Activated B cell treated with CpG ODN at 0.5 μM for 24 hours (primary cell): ENCODE data around the gene ELAPOR1. TPM values are rescaled to one million over a fixed set of nuclear protein-coding genes. Genes with fewer than 3 reads are reported as not detected.
A peak's percentile ranks its signal among the peaks of the same experiment; 100 is the strongest.

Experiments
- ATAC-seq: fragments of 200-7000 bp; cut with Tn5 transposase; one replicate; pipeline ENCODE4 v1.10.0; 2021; ENCODE audit warnings: low read depth, mild to moderate bottlenecking, moderate library complexity
- CTCF ChIA-PET: fragments of 350-600 bp; sonication (Branson Sonifier 250); formaldehyde crosslinking; loops from one replicate; lab custom pipeline; 2021; ENCODE audit warnings: antibody characterized with exemption; lab: Charles Lee
- POLR2A ChIA-PET: fragments of 350-600 bp; sonication (Branson Sonifier 250); formaldehyde crosslinking; loops from one replicate; lab custom pipeline; 2021; ENCODE audit warnings: antibody characterized with exemption; lab: Charles Lee
- DNase-seq: peaks from one replicate; pipeline ENCODE4 v3.0.0; 2022
- H3K27ac Mint-ChIP-seq: one replicate; pipeline ENCODE4 v1.8.0; 2020; ENCODE audit warnings: mixed read lengths
- H3K27me3 Mint-ChIP-seq: one replicate; pipeline ENCODE4 v1.8.0; 2021; ENCODE audit warnings: mixed read lengths
- H3K36me3 Mint-ChIP-seq: one replicate; pipeline ENCODE4 v1.8.0; 2021; ENCODE audit warnings: low read depth, mixed read lengths
- H3K4me1 Mint-ChIP-seq: one replicate; pipeline ENCODE4 v1.8.0; 2021; ENCODE audit warnings: mixed read lengths
- H3K4me3 Mint-ChIP-seq: one replicate; pipeline ENCODE4 v1.8.0; 2020; ENCODE audit warnings: mild to moderate bottlenecking, mixed read lengths
- H3K9me3 Mint-ChIP-seq: one replicate; pipeline ENCODE4 v1.8.0; 2020; ENCODE audit warnings: mixed read lengths
- intact Hi-C: fragments of 100-400 bp; cut with micrococcal nuclease; formaldehyde crosslinking; loops from one replicate; pipeline ENCODE4 v1.15.1; 2024
- total RNA-seq: library from RNA; stranded (reverse); gene quantifications from 2 replicates; pipeline ENCODE4 v1.2.3, GENCODE V29; 2022
- TF ChIP-seq, protein P1 (sequence below): fragments of 200-600 bp; IDR thresholded peaks from one replicate; pipeline ENCODE4 v1.8.0; 2022; ENCODE audit warnings: antibody characterized with exemption, mild to moderate bottlenecking

Gene ELAPOR1
- total RNA-seq, 1 donor from 2014 or later: 0.38 TPM

- TF ChIP-seq, protein P1, sequence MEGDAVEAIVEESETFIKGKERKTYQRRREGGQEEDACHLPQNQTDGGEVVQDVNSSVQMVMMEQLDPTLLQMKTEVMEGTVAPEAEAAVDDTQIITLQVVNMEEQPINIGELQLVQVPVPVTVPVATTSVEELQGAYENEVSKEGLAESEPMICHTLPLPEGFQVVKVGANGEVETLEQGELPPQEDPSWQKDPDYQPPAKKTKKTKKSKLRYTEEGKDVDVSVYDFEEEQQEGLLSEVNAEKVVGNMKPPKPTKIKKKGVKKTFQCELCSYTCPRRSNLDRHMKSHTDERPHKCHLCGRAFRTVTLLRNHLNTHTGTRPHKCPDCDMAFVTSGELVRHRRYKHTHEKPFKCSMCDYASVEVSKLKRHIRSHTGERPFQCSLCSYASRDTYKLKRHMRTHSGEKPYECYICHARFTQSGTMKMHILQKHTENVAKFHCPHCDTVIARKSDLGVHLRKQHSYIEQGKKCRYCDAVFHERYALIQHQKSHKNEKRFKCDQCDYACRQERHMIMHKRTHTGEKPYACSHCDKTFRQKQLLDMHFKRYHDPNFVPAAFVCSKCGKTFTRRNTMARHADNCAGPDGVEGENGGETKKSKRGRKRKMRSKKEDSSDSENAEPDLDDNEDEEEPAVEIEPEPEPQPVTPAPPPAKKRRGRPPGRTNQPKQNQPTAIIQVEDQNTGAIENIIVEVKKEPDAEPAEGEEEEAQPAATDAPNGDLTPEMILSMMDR: no peak
- Mint-ChIP-seq H3K4me1 (peaks cover 16% of the 10 kb centered on the region), H3K36me3 (no peaks in the 10 kb centered on the region), H3K27me3 (no peaks in the 10 kb centered on the region), H3K9me3 (no peaks in the 10 kb centered on the region), H3K27ac (no peak overlapping the region), H3K4me3 (no peak overlapping the region)
- ChIA-PET CTCF (no interaction called here), POLR2A (interaction anchor here (0.5 kb wide), 1 partner anchor 44 kb away, joined by 3 read pairs; no protein-coding TSS in a partner anchor)
- ATAC-seq: no peak
- intact Hi-C loops: no loop called here
- no peak for DNase-seq
These were observed 43.0 kb downstream of the ELAPOR1 start for GRCh38 chr1:109156916-109157385.

DNA sequence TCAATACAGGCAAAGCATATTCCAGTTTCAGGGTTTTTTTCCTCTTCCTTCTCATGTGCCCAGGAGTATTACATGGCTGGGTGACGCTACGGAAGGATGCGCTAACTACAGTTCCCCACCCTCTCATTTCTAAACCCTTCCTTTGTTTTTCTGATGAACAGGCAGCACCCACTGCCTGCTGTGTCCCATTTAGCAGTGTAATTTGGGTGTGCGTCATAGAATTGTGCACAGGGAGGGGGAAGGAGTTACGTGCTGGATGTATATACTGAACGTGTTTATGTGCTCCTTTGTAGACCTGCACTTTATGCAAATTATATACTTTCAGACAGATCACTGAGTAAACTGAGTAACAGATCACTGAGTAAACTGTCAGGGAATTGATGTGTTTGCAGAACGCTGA lies 44.5 kb downstream of the ELAPOR1 start:
- no peak overlapping the region for H3K4me3 Mint-ChIP-seq
- POLR2A ChIA-PET: no interaction called here
- intact Hi-C loops: no loop called here
- TF ChIP-seq, protein P1: no peak
- no peaks in the 10 kb centered on the region for H3K36me3 Mint-ChIP-seq
- H3K27ac Mint-ChIP-seq: no peak overlapping the region
- H3K4me1 Mint-ChIP-seq: peaks cover 17% of the 10 kb centered on the region
- DNase-seq (no peak), ATAC-seq (no peak)
- no peaks in the 10 kb centered on the region for H3K9me3 Mint-ChIP-seq
- H3K27me3 Mint-ChIP-seq: no peaks in the 10 kb centered on the region
- CTCF ChIA-PET: no interaction called here

GRCh38 chr1:109159326-109159725 lies 45.4 kb downstream of the ELAPOR1 start:
- TF ChIP-seq, protein P1: no peak
- ChIA-PET CTCF (no interaction called here), POLR2A (interaction anchor here (0.5 kb wide), 1 partner anchor 59 kb away, joined by 6 read pairs; no protein-coding TSS in a partner anchor)
- Mint-ChIP-seq H3K4me1 (peaks cover 17% of the 10 kb centered on the region), H3K9me3 (no peaks in the 10 kb centered on the region), H3K4me3 (no peak overlapping the region), H3K27me3 (no peaks in the 10 kb centered on the region), H3K27ac (no peak overlapping the region), H3K36me3 (no peaks in the 10 kb centered on the region)
- no peak for ATAC-seq
- no peak for DNase-seq
- intact Hi-C loops: no loop called here

DNA sequence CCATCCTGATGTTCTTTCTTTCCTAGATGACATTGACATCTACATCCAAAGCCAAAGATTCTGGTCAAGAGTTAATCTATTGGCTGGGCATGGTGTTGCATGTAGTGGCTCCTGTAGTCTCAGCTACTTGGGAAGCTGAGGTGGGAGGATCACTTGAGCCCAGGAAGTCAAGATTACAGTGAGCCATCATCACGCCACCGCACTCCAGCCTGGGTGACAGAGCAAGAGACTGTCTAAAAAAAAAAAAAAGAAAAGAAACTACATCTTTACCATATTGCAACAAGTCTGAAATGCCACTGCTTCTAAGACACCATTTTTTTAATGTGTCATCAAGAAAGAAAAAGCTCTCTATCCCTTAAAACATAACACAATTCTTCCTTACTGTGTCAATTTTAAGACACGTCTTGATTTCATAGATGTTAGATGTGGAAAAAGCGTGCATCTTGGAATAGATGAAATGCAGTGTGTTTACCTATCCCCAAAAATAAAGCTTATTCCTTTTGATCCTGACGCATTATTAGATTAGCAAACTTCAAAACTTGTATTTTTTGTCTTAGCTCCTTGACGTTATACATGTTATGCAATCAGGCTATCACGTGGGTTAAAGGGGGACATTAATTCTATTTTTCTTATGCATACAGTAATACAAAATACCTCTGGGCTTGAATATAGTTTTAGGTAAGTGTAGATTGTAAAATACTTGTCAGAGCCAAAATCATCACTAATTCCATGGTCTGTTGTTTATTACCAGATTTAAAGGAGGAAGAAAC lies 46.3 kb downstream of the ELAPOR1 start:
- Mint-ChIP-seq H3K4me3 (no peak overlapping the region), H3K36me3 (no peaks in the 10 kb centered on the region), H3K9me3 (no peaks in the 10 kb centered on the region), H3K27me3 (no peaks in the 10 kb centered on the region), H3K4me1 (peaks cover 11% of the 10 kb centered on the region), H3K27ac (no peak overlapping the region)
- intact Hi-C loops: no loop called here
- ATAC-seq: no peak
- DNase-seq: no peak
- CTCF ChIA-PET: no interaction called here
- TF ChIP-seq, protein P1: no peak
- POLR2A ChIA-PET: interaction anchor here (0.5 to 0.6 kb wide), 2 partner anchors 8 to 60 kb away, joined by 6 to 10 read pairs; no protein-coding TSS in a partner anchor

DNA sequence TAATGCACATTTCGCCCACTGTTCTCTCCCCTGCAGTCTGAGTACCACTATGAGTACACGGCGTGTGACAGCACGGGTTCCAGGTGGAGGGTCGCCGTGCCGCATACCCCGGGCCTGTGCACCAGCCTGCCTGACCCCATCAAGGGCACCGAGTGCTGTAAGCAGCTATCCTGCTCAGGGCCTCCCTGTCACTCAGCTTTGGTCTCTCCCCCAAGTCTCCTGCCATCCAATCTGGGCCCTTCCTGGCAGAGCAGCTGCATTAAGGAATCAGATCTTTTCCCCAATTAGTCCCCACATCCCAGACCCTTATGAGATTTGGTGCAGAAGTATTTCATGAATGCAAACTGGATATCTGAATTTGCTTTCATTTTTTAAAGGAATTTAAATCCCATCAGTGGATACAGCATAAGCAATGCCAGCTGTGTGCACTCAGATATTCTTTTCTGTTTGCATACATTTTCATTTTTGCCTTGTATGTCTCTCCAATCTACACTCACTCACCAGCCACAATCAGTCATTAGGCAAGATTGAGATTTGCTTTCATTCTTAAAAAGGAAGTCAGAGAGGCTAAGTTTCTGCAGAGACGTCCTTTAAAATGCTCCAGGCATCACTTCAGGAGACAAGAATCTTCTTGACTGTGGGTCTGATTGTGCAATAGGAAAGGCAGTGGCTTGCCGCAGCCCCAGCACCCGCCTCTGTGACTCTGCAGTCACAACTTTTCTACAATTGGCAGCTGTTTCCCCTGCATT lies 48.1 kb downstream of the ELAPOR1 start:
- CTCF ChIA-PET: no interaction called here

More for the DNA sequence above, 48.1 kb downstream of the ELAPOR1 start:
- POLR2A ChIA-PET: no interaction called here
- no peak overlapping the region for H3K27ac Mint-ChIP-seq
- H3K4me3 Mint-ChIP-seq: no peak overlapping the region
- H3K27me3 Mint-ChIP-seq: no peaks in the 10 kb centered on the region
- DNase-seq (no peak), ATAC-seq (peak; percentile 7)
- intact Hi-C loops: no loop called here
- H3K36me3 Mint-ChIP-seq: no peaks in the 10 kb centered on the region
- TF ChIP-seq, protein P1: no peak
- peaks cover 11% of the 10 kb centered on the region for H3K4me1 Mint-ChIP-seq
- no peaks in the 10 kb centered on the region for H3K9me3 Mint-ChIP-seq
